ENCODE data around the gene TMEM200A.

Gene TMEM200A

GRCh38 chr6:130489514-130489913, 123.7 kb downstream of the TMEM200A start:
- DNase-seq (ENCODE audit: low spot score), result no peak
